Spleen (tissue), 11 donors: ENCODE data around the gene ENTPD1. TPM values are rescaled to one million over a fixed set of nuclear protein-coding genes. Genes with fewer than 3 reads are reported as not detected.

ENCODE experiments used
- DNase-seq: peaks from one replicate; pipeline ENCODE4 v3.0.0-alpha.2; 2020
- H3K27ac ChIP-seq, 8 donors: fragments of 200-600 bp; sonication (generic) in 7 of 8; 1 replicate in 4 of 8; 2 replicates in 4 of 8; pipeline versions ENCODE4 v1.5.0 to v1.8.0; 2016 to 2021; ENCODE audit warnings: inconsistent platforms in 4 of 8, mild to moderate bottlenecking in 4 of 8, moderate library complexity in 1 of 8
- H3K27me3 ChIP-seq, 7 donors: fragments of 200-600 bp; sonication (generic) in 6 of 7; replicated peaks in 1 of 7; 1 replicate in 4 of 7; 2 replicates in 3 of 7; pipeline versions ENCODE4 v1.5.0 to v1.8.0; 2016 to 2021; ENCODE audit warnings: inconsistent platforms in 3 of 7, mild to moderate bottlenecking in 1 of 7
- H3K36me3 ChIP-seq, 6 donors: fragments of 200-600 bp; sonication (generic) in 5 of 6; 1 replicate in 4 of 6; 2 replicates in 2 of 6; pipeline versions ENCODE4 v1.5.0 to v1.8.0; 2016 to 2021; ENCODE audit warnings: inconsistent platforms in 2 of 6
- H3K4me1 ChIP-seq, 6 donors: fragments of 200-600 bp; sonication (generic) in 5 of 6; 1 replicate in 3 of 6; 2 replicates in 3 of 6; pipeline versions ENCODE4 v1.5.0 to v1.8.0; 2016 to 2021; ENCODE audit warnings: inconsistent platforms in 3 of 6
- H3K4me3 ChIP-seq, 8 donors: fragments of 200-600 bp; sonication (generic) in 7 of 8; 1 replicate in 4 of 8; 2 replicates in 4 of 8; pipeline versions ENCODE4 v1.5.0 to v1.8.0; 2016 to 2021; ENCODE audit warnings: inconsistent platforms in 4 of 8, mild to moderate bottlenecking in 4 of 8, moderate library complexity in 2 of 8
- H3K9me3 ChIP-seq, 8 donors: fragments of 200-600 bp; sonication (generic) in 7 of 8; 1 replicate in 4 of 8; 2 replicates in 4 of 8; pipeline versions ENCODE4 v1.5.0 to v1.8.0; 2016 to 2021; ENCODE audit warnings: inconsistent platforms in 4 of 8
- POLR2A ChIP-seq, 3 donors: fragments of 450-650 bp; IDR thresholded peaks; one replicate each; pipeline ENCODE4 v1.5.1; 2017; ENCODE audit warnings: antibody characterized with exemption in 3 of 3, mild to moderate bottlenecking in 1 of 3
- POLR2AphosphoS5 ChIP-seq, 3 donors: sonication (generic); formaldehyde crosslinking; IDR thresholded peaks; one replicate each; pipeline ENCODE4 v1.5.1; 2017; ENCODE audit warnings: antibody characterized with exemption in 3 of 3
- WGBS, 5 donors: extraction: QIAGEN DNeasy Blood & Tissue Kit in 3 of 5; methylation state at CpG; one replicate each; pipeline versions ENCODE4 v1.1.5 to v1.1.7; 2013 to 2018; 5-methylcytosine and 5-hydroxymethylcytosine counted together
- intact Hi-C: fragments of 100-400 bp; cut with DNase I; formaldehyde crosslinking; loops from one replicate; pipeline ENCODE4 v1.15.0; 2023; ENCODE audit warnings: low total_unique reads
- polyA plus RNA-seq, 3 donors: library from polyadenylated mRNA; stranded (reverse); fragments of 200-250 nt; gene quantifications; one replicate each; pipeline ENCODE4 v1.2.1, GENCODE V29; 2013
- total RNA-seq, 7 donors: library from RNA; depleted of rRNA in 3 of 7; stranded (reverse); fragments of >200 nt in 3 of 7; fragmentation: NEBNext Ultra II Directional in 4 of 7; extraction: Animal tissue kit (Norgen Biotek cat#: 25700) in 4 of 7; gene quantifications; one replicate each; pipeline versions ENCODE4 v1.1.0 to v1.2.1, GENCODE V29; 2016 to 2021
- TF ChIP-seq, protein P1 (sequence below), 11 experiments: fragments of 200-600 bp in 7 of 11; fragments of 450-650 bp in 4 of 11; sonication (generic) in 4 of 11; IDR thresholded peaks in 8 of 11; conservative IDR thresholded peaks in 3 of 11; 1 replicate in 7 of 11; 2 replicates in 4 of 11; pipeline versions ENCODE4 v1.4.0 to v1.8.0; 2016 to 2021; ENCODE audit warnings: antibody characterized with exemption in 11 of 11, inconsistent platforms in 4 of 11, mild to moderate bottlenecking in 1 of 11
- donor health status: healthy with polysubstance abuse.
- donor health status: DM: no; HTN: no; CAD: no; lungs with moderate emphysema.
- donor health status: DM: no; HTN: no; CAD: no.
- donor health status: Bipolar disorder and iron deficiency.
- donor health status: healthy.
- donor health status: DM: no; HTN: no; CAD: no.
- donor health status: DM: yes; HTN: yes; CAD: no.

ENTPD1 gene
- total and polyA plus RNA-seq, 10 donors = 14.1 to 92.9 (median 62.9) TPM

GRCh38 chr10:95865814-95866466 lies 110.0 kb downstream of the ENTPD1 start:
- intact Hi-C loops = no loop called here

GRCh38 chr10:95866467-95866842 lies 110.5 kb downstream of the ENTPD1 start:
- no peak for DNase-seq
- H3K9me3 ChIP-seq = no peaks in the 10 kb centered on the region
- H3K36me3 ChIP-seq = peaks cover 0 to 100% (median 42%) of the 10 kb centered on the region in 6 donors
- peaks cover 0 to 18% (median 7%) of the 10 kb centered on the region in 6 donors for H3K4me1 ChIP-seq
- TF ChIP-seq, protein P1, sequence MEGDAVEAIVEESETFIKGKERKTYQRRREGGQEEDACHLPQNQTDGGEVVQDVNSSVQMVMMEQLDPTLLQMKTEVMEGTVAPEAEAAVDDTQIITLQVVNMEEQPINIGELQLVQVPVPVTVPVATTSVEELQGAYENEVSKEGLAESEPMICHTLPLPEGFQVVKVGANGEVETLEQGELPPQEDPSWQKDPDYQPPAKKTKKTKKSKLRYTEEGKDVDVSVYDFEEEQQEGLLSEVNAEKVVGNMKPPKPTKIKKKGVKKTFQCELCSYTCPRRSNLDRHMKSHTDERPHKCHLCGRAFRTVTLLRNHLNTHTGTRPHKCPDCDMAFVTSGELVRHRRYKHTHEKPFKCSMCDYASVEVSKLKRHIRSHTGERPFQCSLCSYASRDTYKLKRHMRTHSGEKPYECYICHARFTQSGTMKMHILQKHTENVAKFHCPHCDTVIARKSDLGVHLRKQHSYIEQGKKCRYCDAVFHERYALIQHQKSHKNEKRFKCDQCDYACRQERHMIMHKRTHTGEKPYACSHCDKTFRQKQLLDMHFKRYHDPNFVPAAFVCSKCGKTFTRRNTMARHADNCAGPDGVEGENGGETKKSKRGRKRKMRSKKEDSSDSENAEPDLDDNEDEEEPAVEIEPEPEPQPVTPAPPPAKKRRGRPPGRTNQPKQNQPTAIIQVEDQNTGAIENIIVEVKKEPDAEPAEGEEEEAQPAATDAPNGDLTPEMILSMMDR (IDR thresholded peaks at IDR 0.05 in 8 of 11, conservative IDR thresholded peaks at IDR 0.05 in 3 of 11) = no peak
- TF ChIP-seq POLR2A (IDR thresholded peaks at IDR 0.05) (no peak), POLR2AphosphoS5 (IDR thresholded peaks at IDR 0.05) (no peak)
- H3K27ac ChIP-seq = no peak overlapping the region
- WGBS, 5 donors = 60 to 89% (median 83%) methylated on average over 2 of the region's 2 CpGs
- no peaks in the 10 kb centered on the region for H3K27me3 ChIP-seq
- no peak overlapping the region for H3K4me3 ChIP-seq
- intact Hi-C loops = no loop called here

More at GRCh38 chr10:95865814-95866466, 110.0 kb downstream of the ENTPD1 start:
- 80 to 88% (median 86%) methylated on average over 6 of the region's 6 CpGs for WGBS, 5 donors
- DNase-seq = no peak
- Histone ChIP-seq H3K36me3 (peaks cover 0 to 100% (median 44%) of the 10 kb centered on the region in 6 donors), H3K4me1 (peaks cover 0 to 18% (median 7%) of the 10 kb centered on the region in 6 donors), H3K9me3 (no peaks in the 10 kb centered on the region), H3K27ac (no peak overlapping the region), H3K4me3 (no peak overlapping the region), H3K27me3 (no peaks in the 10 kb centered on the region)
- TF ChIP-seq POLR2AphosphoS5 (IDR thresholded peaks at IDR 0.05) (no peak), POLR2A (IDR thresholded peaks at IDR 0.05) (no peak)
- TF ChIP-seq, protein P1 (IDR thresholded peaks at IDR 0.05 in 8 of 11, conservative IDR thresholded peaks at IDR 0.05 in 3 of 11) = no peak

GRCh38 chr10:95867866-95868265 lies 111.9 kb downstream of the ENTPD1 start:
- Histone ChIP-seq H3K36me3 (peaks cover 0 to 100% (median 42%) of the 10 kb centered on the region in 6 donors), H3K4me1 (peaks cover 0 to 18% (median 7%) of the 10 kb centered on the region in 6 donors), H3K27ac (no peak overlapping the region), H3K4me3 (no peak overlapping the region), H3K9me3 (no peaks in the 10 kb centered on the region), H3K27me3 (no peaks in the 10 kb centered on the region)
- no peak for TF ChIP-seq POLR2AphosphoS5 (IDR thresholded peaks at IDR 0.05)
- TF ChIP-seq, protein P1 (IDR thresholded peaks at IDR 0.05 in 8 of 11, conservative IDR thresholded peaks at IDR 0.05 in 3 of 11) = no peak
- no peak for TF ChIP-seq POLR2A (IDR thresholded peaks at IDR 0.05)
- intact Hi-C loops = no loop called here
- WGBS, 5 donors = 85 to 88% (median 87%) methylated on average over 4 of the region's 4 CpGs
- DNase-seq = no peak

- intact Hi-C loops = no loop called here
- Histone ChIP-seq H3K4me3 (no peak overlapping the region), H3K27ac (no peak overlapping the region), H3K36me3 (peaks cover 0 to 98% (median 36%) of the 10 kb centered on the region in 6 donors), H3K27me3 (no peaks in the 10 kb centered on the region), H3K9me3 (peaks cover 0 to 7% (median 0%) of the 10 kb centered on the region in 8 donors), H3K4me1 (no peaks in the 10 kb centered on the region)
- WGBS, 5 donors = 2 to 99% (median 98%) methylated on average over 2 of the region's 2 CpGs
- TF ChIP-seq POLR2A (IDR thresholded peaks at IDR 0.05) (no peak), POLR2AphosphoS5 (IDR thresholded peaks at IDR 0.05) (no peak)
- TF ChIP-seq, protein P1 (IDR thresholded peaks at IDR 0.05 in 8 of 11, conservative IDR thresholded peaks at IDR 0.05 in 3 of 11) = no peak
- no peak for DNase-seq
Measured at GRCh38 chr10:95872158-95872711, 116.3 kb downstream of the ENTPD1 start.
